DOHH2 (cell line): ENCODE results near the gene SNAPC2.

Experiments used
- H3F3A ChIP-seq: fragments of 200-600 bp; sonication (generic), shearing (Covaris generic); 2 replicates; pipeline ENCODE4 v1.6.0; 2016; ENCODE audit warnings: antibody characterized with exemption, mild to moderate bottlenecking; ENCODE audit not compliant: control insufficient read depth, insufficient read depth
- H3K27ac ChIP-seq: fragments of 200-600 bp; sonication (generic); 2 replicates; pipeline ENCODE4 v1.5.1; 2014; ENCODE audit warnings: low read depth, mild to moderate bottlenecking, low read length, moderate library complexity
- H3K27me3 ChIP-seq: fragments of 200-600 bp; sonication (generic); 2 replicates; pipeline ENCODE4 v1.6.1; 2014; ENCODE audit warnings: mild to moderate bottlenecking, low read length, mixed read lengths; ENCODE audit not compliant: control insufficient read depth
- H3K36me3 ChIP-seq: fragments of 200-600 bp; sonication (generic); 2 replicates; pipeline ENCODE4 v1.6.1; 2014; ENCODE audit warnings: mild to moderate bottlenecking, low read length, moderate library complexity, mixed read lengths; ENCODE audit not compliant: control insufficient read depth
- H3K4me1 ChIP-seq: fragments of 200-600 bp; sonication (generic); 2 replicates; pipeline ENCODE4 v1.6.1; 2014; ENCODE audit warnings: mild to moderate bottlenecking, low read length, mixed read lengths; ENCODE audit not compliant: control insufficient read depth
- H3K4me2 ChIP-seq: fragments of 200-600 bp; sonication (generic); 2 replicates; pipeline ENCODE4 v1.6.0; 2014; ENCODE audit warnings: mild to moderate bottlenecking, low read length, moderate library complexity
- H3K4me3 ChIP-seq: fragments of 200-600 bp; sonication (generic); 2 replicates; pipeline ENCODE4 v1.5.1; 2014; ENCODE audit warnings: mild to moderate bottlenecking, low read length, mixed read lengths
- H3K79me2 ChIP-seq: fragments of 200-600 bp; sonication (generic); 2 replicates; pipeline ENCODE4 v1.6.1; 2014; ENCODE audit warnings: mild to moderate bottlenecking, low read length, mixed read lengths; ENCODE audit not compliant: control insufficient read depth
- H3K9me2 ChIP-seq: fragments of 200-600 bp; sonication (generic); replicated peaks from 2 replicates; pipeline ENCODE4 v1.6.1; 2014; ENCODE audit warnings: mild to moderate bottlenecking, low read length, mixed read lengths; ENCODE audit not compliant: control insufficient read depth
- H3K9me3 ChIP-seq: fragments of 200-600 bp; sonication (generic); 2 replicates; pipeline ENCODE4 v1.6.1; 2014; ENCODE audit warnings: antibody characterized with exemption, low read length, mixed read lengths; ENCODE audit not compliant: control insufficient read depth, insufficient read depth
- H4K20me1 ChIP-seq: fragments of 200-600 bp; sonication (generic); 2 replicates; pipeline ENCODE4 v1.6.0; 2014; ENCODE audit warnings: low read depth, mild to moderate bottlenecking, antibody characterized with exemption, low read length, moderate library complexity; ENCODE audit not compliant: control insufficient read depth, insufficient read depth
- CTCF ChIP-seq: fragments of 200-600 bp; sonication (generic); IDR thresholded peaks from one replicate; pipeline ENCODE4 v1.5.1; 2014; ENCODE audit warnings: antibody characterized with exemption, mild to moderate bottlenecking, low read depth, low read length; ENCODE audit not compliant: poor library complexity, severe bottlenecking
- EZH2phosphoT487 ChIP-seq: fragments of 200-600 bp; sonication (generic); IDR thresholded peaks from 2 replicates; pipeline ENCODE4 v1.6.1; 2017; ENCODE audit warnings: borderline replicate concordance, mild to moderate bottlenecking, antibody characterized with exemption, low read length, moderate library complexity, mixed read lengths

Gene SNAPC2

GRCh38 chr19:7919610-7920518 lies at the start of gene SNAPC2:
Gene SNAPC2 (plus strand): TSS chr19:7920338. CDS start chr19:7920367, 29 bp downstream.
- no peaks in the 10 kb centered on the region for H3K9me3 ChIP-seq
- H3K36me3 ChIP-seq, result 0 out of 2 replicates have a peak, but pooled peaks cover 3% of the 10 kb centered on the region
- no peak for TF ChIP-seq EZH2phosphoT487
- no peak for TF ChIP-seq CTCF
- peaks cover 4% of the 10 kb centered on the region; the same call in 1 of the 2 replicates for H4K20me1 ChIP-seq
- H3K9me2 ChIP-seq, result no peaks in the 10 kb centered on the region
- H3K27me3 ChIP-seq, result peaks cover 41% of the 10 kb centered on the region
- H3K27ac ChIP-seq, result peak within 1 kb of the TSS; percentile 53
- H3K4me3 ChIP-seq, result peak within 1 kb of the TSS; percentile 92
- peak within 1 kb of the TSS; percentile 99 for H3K4me2 ChIP-seq
- H3K79me2 ChIP-seq, result no peaks in the 10 kb centered on the region
- H3F3A ChIP-seq, result peaks cover 2% of the 10 kb centered on the region; the same call in 1 of the 2 replicates
- peaks cover 47% of the 10 kb centered on the region for H3K4me1 ChIP-seq

- TF ChIP-seq CTCF (no peak), EZH2phosphoT487 (no peak)
- Histone ChIP-seq H4K20me1 (no peaks in the 10 kb centered on the region), H3K79me2 (no peaks in the 10 kb centered on the region), H3K9me2 (no peaks in the 10 kb centered on the region), H3K9me3 (no peaks in the 10 kb centered on the region; the same call in 1 of the 2 replicates), H3F3A (peaks cover 9% of the 10 kb centered on the region), H3K27me3 (peaks cover 20% of the 10 kb centered on the region), H3K4me2 (peak overlapping the region; percentile 64), H3K36me3 (no peaks in the 10 kb centered on the region), H3K4me1 (peaks cover 47% of the 10 kb centered on the region), H3K27ac (no peak overlapping the region), H3K4me3 (no peak overlapping the region)
Measured at GRCh38 chr19:7870571-7871436, 49.3 kb upstream of the SNAPC2 start.

GRCh38 chr19:7871437-7872305 lies 48.5 kb upstream of the SNAPC2 start:
- TF ChIP-seq CTCF (no peak), EZH2phosphoT487 (no peak)
- no peaks in the 10 kb centered on the region; the same call in 1 of the 2 replicates for H3K9me3 ChIP-seq
- H3K79me2 ChIP-seq, result no peaks in the 10 kb centered on the region
- no peaks in the 10 kb centered on the region for H4K20me1 ChIP-seq
- H3K36me3 ChIP-seq, result no peaks in the 10 kb centered on the region
- no peaks in the 10 kb centered on the region for H3K9me2 ChIP-seq
- H3K27ac ChIP-seq, result no peak overlapping the region
- H3K4me2 ChIP-seq, result peak overlapping the region; percentile 64
- peaks cover 9% of the 10 kb centered on the region for H3F3A ChIP-seq
- H3K27me3 ChIP-seq, result peaks cover 20% of the 10 kb centered on the region
- H3K4me3 ChIP-seq, result peak overlapping the region; percentile 42
- H3K4me1 ChIP-seq, result peaks cover 47% of the 10 kb centered on the region
